Right kidney (tissue), 1 donor: ENCODE results near the gene PARD3B.

Experiments
- DNase-seq: peaks from one replicate; pipeline ENCODE4 v3.0.0-alpha.2; 2016

Gene PARD3B

DNA sequence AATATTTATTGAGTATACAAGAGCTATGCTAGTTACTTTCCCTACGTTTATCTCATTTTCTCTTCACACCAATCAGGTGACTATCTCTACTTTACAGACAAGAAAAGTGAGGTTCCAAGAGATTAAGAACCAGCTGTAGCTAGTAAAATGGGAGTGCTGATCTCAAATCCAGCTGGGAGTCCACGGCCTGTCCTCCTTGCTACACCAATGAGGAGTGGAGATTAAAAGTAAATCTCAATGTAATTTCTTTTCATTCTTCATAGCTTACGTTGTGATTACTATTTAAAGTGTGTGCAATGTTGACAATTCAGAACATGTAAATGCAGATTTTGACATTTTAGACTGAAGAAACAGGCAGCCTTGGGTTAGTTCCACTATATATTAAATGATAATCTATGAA is 1083.1 kb downstream of the PARD3B start:
- DNase-seq, result no peak

- DNase-seq, result no peak
Observed at GRCh38 chr2:205629091-205629776, 1084.0 kb downstream of the PARD3B start.

DNA sequence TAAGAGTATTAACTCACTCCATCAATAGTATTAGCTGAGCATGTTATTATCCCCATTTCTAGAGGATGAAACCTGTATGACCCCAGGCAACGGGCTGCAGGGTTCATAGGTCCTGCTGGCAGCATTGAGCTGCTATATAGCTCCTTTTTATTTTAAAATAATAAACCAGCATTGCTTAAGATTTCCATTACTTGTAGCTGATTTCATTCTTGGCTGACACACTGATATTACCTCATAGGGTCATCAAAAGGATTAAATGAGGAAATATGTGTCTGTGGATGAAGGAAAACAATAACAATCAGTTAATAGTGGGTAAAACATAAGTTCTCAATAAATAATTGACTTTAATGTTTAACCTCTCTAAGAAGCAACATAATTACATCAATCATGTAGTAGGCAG is 1088.7 kb downstream of the PARD3B start:
- DNase-seq, result no peak

GRCh38 chr2:205636549-205637319 is 1091.5 kb downstream of the PARD3B start:
- DNase-seq, result no peak

DNA sequence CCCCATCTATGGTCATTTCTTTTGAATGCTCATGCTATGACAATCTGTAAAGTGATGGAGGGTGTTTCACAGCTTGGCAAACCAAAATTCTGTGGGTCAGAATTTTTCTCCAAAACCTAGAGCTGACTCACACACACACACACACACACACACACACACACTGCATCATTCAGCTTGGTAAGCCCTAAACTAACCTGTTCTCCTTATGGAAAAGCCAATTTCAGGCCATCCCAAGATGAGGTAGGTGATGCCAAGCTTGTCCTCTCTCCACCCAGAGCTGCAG is 1092.0 kb downstream of the PARD3B start:
- DNase-seq, result no peak

DNA sequence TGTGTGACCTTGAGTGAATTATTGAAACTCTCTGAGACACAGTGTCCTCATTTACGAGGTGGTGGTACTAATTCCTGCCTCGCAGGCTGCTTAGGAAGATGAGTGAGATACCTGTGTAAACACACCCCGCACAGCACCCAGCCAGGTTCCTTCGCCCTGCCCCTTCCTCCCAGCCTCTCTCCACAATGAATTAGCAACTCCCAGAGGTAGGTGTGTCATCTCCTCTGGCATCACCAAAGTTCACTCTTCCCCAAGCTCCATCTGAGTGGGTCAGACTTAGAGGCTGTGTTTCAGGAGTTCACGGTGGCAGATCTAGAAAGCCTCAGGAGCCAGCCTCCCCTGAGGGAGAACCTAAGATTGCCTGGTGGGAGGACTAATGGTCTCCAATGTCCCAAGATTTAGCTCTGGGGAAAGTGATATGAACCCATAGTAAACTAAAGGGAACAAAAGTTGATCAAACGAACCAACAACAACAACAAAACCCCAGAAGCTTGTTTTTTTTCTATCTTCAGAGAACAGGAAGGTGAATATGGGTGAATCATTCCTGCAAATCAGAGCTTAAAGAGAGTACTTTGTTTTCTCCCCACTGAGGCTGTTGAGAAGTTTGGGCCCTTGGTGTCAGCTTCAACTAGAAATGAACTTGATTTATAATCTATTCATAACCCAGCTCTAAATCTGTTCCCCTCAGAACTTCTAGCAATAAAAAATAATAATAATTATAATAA is 1092.7 kb downstream of the PARD3B start:
- no peak for DNase-seq

DNA sequence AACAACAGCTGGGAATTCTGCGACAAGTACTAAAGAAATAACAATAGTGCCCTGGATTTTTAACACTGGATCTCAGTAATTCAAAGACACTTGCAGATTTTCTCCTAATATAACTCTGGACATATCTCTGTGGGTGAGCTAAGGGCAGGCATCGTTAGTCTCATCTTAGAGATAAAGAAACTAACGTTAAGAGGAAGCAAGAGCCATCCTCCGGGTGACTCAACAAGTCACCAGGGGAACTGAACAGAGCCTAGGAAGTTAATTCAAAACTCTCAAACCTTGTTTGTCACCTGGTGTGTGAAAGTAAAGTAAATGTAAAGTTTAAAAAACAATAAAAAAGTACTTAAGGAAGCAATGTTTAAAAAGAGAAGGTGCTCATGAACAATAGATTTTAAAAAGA is 1095.4 kb downstream of the PARD3B start:
- DNase-seq, result no peak

DNA sequence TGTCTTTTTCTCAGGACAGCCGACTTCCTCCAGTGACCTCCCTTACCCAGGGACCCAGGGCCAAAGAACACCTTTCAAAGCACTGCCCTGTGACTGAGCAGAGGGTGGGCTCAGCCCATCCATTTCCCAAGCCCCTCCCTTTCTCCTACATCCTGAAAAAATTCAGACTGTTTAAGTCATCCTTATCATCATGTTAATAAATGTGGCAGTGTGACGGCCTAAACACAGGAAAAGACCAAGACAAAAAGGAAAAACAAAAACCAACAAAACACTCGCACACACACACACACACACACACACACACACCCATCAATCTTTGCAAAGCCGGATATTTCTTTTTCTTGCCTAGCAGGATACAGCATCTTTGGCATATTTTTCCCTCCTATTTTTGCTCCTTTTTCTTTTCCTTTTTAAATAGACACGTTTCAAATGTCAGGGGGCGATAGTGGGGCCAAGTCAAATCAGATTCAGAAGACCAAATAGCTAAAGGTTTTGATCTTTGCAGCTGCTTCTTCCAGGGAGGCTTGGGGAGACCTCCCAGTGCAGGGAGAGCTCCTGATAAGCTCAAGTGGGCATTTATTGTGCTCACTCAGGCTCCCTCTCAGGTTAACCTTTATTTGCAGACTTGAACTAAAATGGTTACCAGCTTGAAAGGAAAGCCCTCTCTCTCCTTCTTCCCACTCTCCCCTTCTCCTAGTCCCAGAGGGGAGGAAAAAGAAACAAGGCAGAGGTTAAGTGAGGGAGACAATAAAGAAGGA is 1097.5 kb downstream of the PARD3B start:
- DNase-seq, result no peak

- no peak for DNase-seq
Observed at GRCh38 chr2:205643391-205643885, 1098.2 kb downstream of the PARD3B start.

- no peak for DNase-seq
Observed at GRCh38 chr2:205644018-205644417, 1098.7 kb downstream of the PARD3B start.

- no peak for DNase-seq
Observed at GRCh38 chr2:205646680-205647079, 1101.4 kb downstream of the PARD3B start.

GRCh38 chr2:205650450-205650849 is 1105.2 kb downstream of the PARD3B start:
- DNase-seq, result no peak

GRCh38 chr2:205650931-205651330 is 1105.7 kb downstream of the PARD3B start:
- DNase-seq, result no peak

- no peak for DNase-seq
Observed at GRCh38 chr2:205651719-205652118, 1106.4 kb downstream of the PARD3B start.

DNA sequence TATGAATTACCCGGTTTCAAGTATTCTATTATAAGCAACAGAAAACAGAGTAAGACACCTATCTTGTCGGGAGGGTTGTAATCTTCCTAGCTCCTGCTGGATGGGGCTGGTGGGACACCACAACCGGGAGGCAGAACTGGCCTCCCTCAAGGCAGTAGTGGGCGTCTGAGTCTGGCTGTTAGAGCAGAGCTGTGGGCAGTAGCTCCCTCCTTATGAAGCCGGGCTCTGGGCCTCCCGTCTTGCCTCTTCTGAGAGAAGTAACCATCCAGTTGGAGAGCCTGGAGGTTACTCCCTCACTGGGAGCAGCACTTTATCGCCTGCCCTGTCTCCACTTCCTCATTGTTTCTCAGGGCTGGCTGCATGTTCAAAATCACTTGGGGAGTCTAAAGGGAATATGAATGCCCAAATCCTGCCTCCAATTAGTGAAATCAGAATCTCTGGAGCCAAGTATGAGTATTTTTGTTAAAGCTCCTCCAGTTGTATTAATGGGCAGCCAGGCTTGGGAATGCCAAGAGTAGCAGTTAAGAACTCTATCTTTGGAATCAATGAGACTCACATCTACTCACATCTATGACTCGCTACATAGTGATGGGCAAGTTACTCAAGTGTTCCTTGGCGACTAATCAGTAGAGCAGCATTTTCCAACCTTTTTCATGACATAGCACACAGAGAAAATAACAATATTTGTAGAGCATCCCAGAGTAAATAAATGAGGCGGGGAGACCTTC is 1109.8 kb downstream of the PARD3B start:
- no peak for DNase-seq

GRCh38 chr2:205655779-205656456 is 1110.6 kb downstream of the PARD3B start:
- no peak for DNase-seq

- DNase-seq, result no peak
Observed at GRCh38 chr2:205656461-205656860, 1111.2 kb downstream of the PARD3B start.

GRCh38 chr2:205656941-205657340 is 1111.7 kb downstream of the PARD3B start:
- DNase-seq, result no peak

- DNase-seq, result no peak
Observed at GRCh38 chr2:205657579-205657978, 1112.3 kb downstream of the PARD3B start.

GRCh38 chr2:205658068-205658467 is 1112.8 kb downstream of the PARD3B start:
- DNase-seq, result no peak

GRCh38 chr2:205658572-205658971 is 1113.3 kb downstream of the PARD3B start:
- no peak for DNase-seq
